ENCODE data around the gene ACOT12.

The ACOT12 gene

GRCh38 chr5:81383867-81384266 is 10.1 kb downstream of the ACOT12 start:
- H3K4me3 ChIP-seq (ENCODE audit: low read depth, low read length), result no peak overlapping the region
- no peak for TF ChIP-seq CTCF (IDR thresholded peaks at IDR 0.05; ENCODE audit: low read depth, low read length)

- no peak for TF ChIP-seq CTCF (IDR thresholded peaks at IDR 0.05; ENCODE audit: low read depth, low read length)
- no peak overlapping the region for H3K4me3 ChIP-seq (ENCODE audit: low read depth, low read length)
Measured at GRCh38 chr5:81371354-81371876, 22.5 kb downstream of the ACOT12 start.

- TF ChIP-seq CTCF (IDR thresholded peaks at IDR 0.05; ENCODE audit: low read depth, low read length), result no peak
- H3K4me3 ChIP-seq (ENCODE audit: low read depth, low read length), result no peak overlapping the region
Measured at GRCh38 chr5:81370912-81371311, 23.0 kb downstream of the ACOT12 start.

GRCh38 chr5:81365541-81365940 is 28.4 kb downstream of the ACOT12 start:
- TF ChIP-seq CTCF (IDR thresholded peaks at IDR 0.05; ENCODE audit: low read depth, low read length), result no peak
- no peak overlapping the region for H3K4me3 ChIP-seq (ENCODE audit: low read depth, low read length)

GRCh38 chr5:81363093-81363871 is 30.7 kb downstream of the ACOT12 start:
- no peak overlapping the region for H3K4me3 ChIP-seq (ENCODE audit: low read depth, low read length)
- TF ChIP-seq CTCF (IDR thresholded peaks at IDR 0.05; ENCODE audit: low read depth, low read length), result no peak

- no peak overlapping the region for H3K4me3 ChIP-seq (ENCODE audit: low read depth, low read length)
- no peak for TF ChIP-seq CTCF (IDR thresholded peaks at IDR 0.05; ENCODE audit: low read depth, low read length)
Measured at GRCh38 chr5:81361600-81361999, 32.3 kb downstream of the ACOT12 start.

- no peak for TF ChIP-seq CTCF (IDR thresholded peaks at IDR 0.05; ENCODE audit: low read depth, low read length)
- H3K4me3 ChIP-seq (ENCODE audit: low read depth, low read length), result no peak overlapping the region
Measured at GRCh38 chr5:81360640-81361039, 33.3 kb downstream of the ACOT12 start.

Measured in WI38 (cell line).